ENCODE data around the gene KLC1. TPM values are rescaled to one million over a fixed set of nuclear protein-coding genes. Genes with fewer than 3 reads are reported as not detected.
"Not testable (repeated sequence)": the region's sequence is repeated elsewhere in the genome, so short reads cannot be mapped to it uniquely, and the experiment has no call there.

Gene KLC1
- polyA plus RNA-seq, 3 donors: 81.6 to 89.5 (median 85.6) TPM

GRCh38 chr14:103688441-103688840 is 59.4 kb downstream of the KLC1 start:
- DNase-seq (ENCODE audit: low read depth in 3 of 3, low spot score in 2 of 3): no peak

- DNase-seq (ENCODE audit: low read depth in 3 of 3, low spot score in 2 of 3): no peak
Observed at GRCh38 chr14:103688906-103689902, 60.2 kb downstream of the KLC1 start.

- DNase-seq (ENCODE audit: low read depth in 3 of 3, low spot score in 2 of 3): no peak
Observed at GRCh38 chr14:103690332-103690731, 61.3 kb downstream of the KLC1 start.

GRCh38 chr14:103691655-103692054 is 62.6 kb downstream of the KLC1 start:
- not testable (repeated sequence) for DNase-seq (ENCODE audit: low read depth in 3 of 3, low spot score in 2 of 3)

GRCh38 chr14:103692159-103692558 is 63.1 kb downstream of the KLC1 start:
- DNase-seq (ENCODE audit: low read depth in 3 of 3, low spot score in 2 of 3): no peak

- DNase-seq (ENCODE audit: low read depth in 3 of 3, low spot score in 2 of 3): no peak
Observed at GRCh38 chr14:103692871-103693270, 63.9 kb downstream of the KLC1 start.

GRCh38 chr14:103693515-103693914 is 64.5 kb downstream of the KLC1 start:
- DNase-seq (ENCODE audit: low read depth in 3 of 3, low spot score in 2 of 3): no peak

GRCh38 chr14:103694572-103695026 is 65.6 kb downstream of the KLC1 start:
- DNase-seq (ENCODE audit: low read depth in 3 of 3, low spot score in 2 of 3): no peak

- DNase-seq (ENCODE audit: low read depth in 3 of 3, low spot score in 2 of 3): no peak
Observed at GRCh38 chr14:103695296-103696069, 66.5 kb downstream of the KLC1 start.

GRCh38 chr14:103696070-103696402 is 67.0 kb downstream of the KLC1 start:
- DNase-seq (ENCODE audit: low read depth in 3 of 3, low spot score in 2 of 3): no peak

GRCh38 chr14:103696466-103697071 is 67.6 kb downstream of the KLC1 start:
- no peak for DNase-seq (ENCODE audit: low read depth in 3 of 3, low spot score in 2 of 3)

GRCh38 chr14:103697206-103697602 is 68.2 kb downstream of the KLC1 start:
- no peak for DNase-seq (ENCODE audit: low read depth in 3 of 3, low spot score in 2 of 3)

- DNase-seq (ENCODE audit: low read depth in 3 of 3, low spot score in 2 of 3): no peak
Observed at GRCh38 chr14:103697603-103698379, 68.8 kb downstream of the KLC1 start.

GRCh38 chr14:103698380-103699260 is 69.6 kb downstream of the KLC1 start:
- DNase-seq (ENCODE audit: low read depth in 3 of 3, low spot score in 2 of 3): no peak

GRCh38 chr14:103699261-103699661 is 70.2 kb downstream of the KLC1 start:
- DNase-seq (ENCODE audit: low read depth in 3 of 3, low spot score in 2 of 3): no peak

GRCh38 chr14:103699901-103700752 is 71.1 kb downstream of the KLC1 start:
- DNase-seq (ENCODE audit: low read depth in 3 of 3, low spot score in 2 of 3): no peak

GRCh38 chr14:103700753-103701490 is 71.9 kb downstream of the KLC1 start:
- DNase-seq (ENCODE audit: low read depth in 3 of 3, low spot score in 2 of 3): no peak

GRCh38 chr14:103702095-103702494 is 73.1 kb downstream of the KLC1 start:
- DNase-seq (ENCODE audit: low read depth in 3 of 3, low spot score in 2 of 3): no peak
